GM19397 (cell line): ENCODE results near the gene CCDC171.
"Not testable (repeated sequence)": the region's sequence is repeated elsewhere in the genome, so short reads cannot be mapped to it uniquely, and the experiment has no call there.

Experiments used
- ATAC-seq: cut with Tn5 transposase; IDR thresholded peaks from one replicate; pipeline ENCODE4 v1.9.1; 2021; ENCODE audit warnings: mild to moderate bottlenecking, moderate library complexity; ENCODE audit not compliant: unreplicated experiment

Gene CCDC171

DNA sequence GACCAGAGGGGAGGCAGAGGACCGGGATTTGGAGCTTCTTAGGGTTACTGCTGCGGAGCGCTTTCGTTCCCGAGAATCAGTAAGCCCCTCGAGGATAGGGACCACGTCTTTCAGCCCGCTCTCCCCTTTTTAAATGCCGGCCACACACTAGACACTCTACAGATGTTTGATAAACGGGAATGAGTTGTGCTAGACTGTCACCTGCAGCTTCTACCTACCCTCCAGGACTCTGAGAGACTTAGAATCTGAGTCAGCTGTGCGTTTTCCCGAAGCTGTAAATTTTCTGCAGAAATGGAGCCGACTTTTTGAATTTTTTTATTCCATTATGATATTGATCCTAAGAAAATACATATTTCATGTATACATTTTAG, 670 bp downstream of the CCDC171 start:
- ATAC-seq, result peak; percentile 19

DNA sequence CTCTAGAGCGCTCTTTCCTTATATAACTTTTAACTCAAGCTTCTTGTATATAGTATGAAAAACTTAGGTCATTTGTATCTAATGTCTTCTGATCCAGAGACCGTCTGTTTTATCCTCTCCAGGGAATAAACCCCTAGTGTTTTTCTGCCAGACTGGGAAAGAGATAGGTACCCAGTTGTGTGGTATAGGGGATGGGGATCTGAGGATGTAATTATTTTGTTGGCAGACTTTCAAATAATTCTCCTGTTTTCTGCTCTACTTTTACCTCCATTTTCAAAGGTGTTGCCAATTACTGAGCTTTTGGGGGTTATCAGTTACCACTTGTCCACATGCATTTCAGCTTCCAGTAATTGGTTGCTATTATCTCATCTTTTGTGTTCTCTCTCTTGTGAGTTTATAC, 17.9 kb downstream of the CCDC171 start:
- ATAC-seq, result no peak

DNA sequence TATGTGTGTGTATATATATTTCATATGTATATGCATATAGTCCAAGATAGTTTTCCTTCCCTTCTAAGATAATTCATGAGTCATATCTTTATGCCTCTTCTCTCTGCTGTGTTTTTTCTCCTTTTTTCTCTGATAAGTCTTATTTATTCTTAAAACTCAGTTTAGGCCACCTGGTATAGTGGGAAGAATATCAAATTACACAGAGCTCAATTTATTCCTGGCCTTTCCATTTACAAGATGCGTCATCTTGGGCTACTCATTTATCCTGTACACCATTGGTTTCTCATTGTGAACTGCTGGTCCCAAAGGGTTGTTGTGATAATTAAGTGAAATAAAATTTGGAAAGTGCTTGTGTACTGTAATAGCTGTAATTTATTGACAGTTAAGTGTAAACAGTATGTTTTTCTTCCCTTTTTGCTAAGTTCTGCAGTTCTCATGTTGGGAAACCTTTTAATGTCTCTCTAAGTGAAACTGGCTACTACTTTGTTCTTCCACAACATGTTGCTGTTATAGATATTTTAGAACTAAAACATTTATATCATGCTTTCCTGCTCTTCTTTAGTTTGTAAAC, 19.4 kb downstream of the CCDC171 start:
- ATAC-seq, result no peak

DNA sequence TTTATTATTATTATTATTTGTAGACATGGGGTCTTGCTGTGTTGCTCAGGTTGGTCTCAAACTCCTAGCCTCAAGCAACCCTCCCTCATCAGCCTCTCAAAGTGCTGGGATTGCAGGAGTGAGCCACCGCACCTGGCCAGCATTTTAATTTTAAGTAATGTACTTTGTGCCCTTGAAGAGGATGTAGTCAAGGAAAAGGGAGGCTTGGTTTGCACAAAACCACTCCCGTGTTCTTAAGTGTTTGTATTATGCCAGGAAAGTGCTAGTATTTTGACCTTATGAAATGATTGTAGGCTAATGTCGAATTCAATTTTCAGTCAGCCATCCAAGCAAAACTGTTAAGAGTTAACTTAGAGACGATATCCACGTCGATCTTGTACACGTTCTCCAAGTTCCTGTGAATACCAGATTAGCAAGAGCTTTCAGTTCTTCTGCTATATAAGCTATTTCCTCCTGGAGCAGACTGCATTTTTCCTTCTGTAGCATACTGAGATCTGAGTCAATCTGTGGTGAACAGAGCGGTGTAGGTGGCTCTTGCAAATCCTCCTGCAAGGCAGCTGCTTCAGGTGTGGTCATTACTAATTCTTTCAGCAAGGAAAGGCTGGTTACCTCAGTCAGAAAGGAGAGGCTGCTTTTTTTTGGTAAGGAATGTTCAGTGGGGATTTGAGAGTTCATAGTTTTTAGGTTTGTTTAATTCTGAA, 23.7 kb downstream of the CCDC171 start:
- ATAC-seq, result no peak

DNA sequence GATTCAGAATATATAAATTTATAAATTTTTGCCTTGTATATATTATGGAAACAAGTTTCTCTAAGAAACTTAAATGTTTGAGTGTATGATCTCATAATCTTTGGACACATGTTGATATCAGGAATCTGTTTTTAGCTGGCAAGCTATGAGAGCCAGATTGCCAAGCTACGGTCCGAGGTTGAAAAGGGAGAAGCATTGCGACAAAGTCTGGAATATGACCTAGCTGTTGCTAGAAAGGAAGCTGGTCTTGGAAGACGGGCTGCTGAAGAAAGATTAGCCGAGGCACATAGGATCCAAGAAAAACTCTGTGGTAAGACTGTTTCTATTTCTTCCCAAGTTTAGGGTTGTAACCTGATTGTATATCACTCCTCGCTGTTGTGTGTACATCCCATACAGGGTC, 25.9 kb downstream of the CCDC171 start:
- no peak for ATAC-seq

DNA sequence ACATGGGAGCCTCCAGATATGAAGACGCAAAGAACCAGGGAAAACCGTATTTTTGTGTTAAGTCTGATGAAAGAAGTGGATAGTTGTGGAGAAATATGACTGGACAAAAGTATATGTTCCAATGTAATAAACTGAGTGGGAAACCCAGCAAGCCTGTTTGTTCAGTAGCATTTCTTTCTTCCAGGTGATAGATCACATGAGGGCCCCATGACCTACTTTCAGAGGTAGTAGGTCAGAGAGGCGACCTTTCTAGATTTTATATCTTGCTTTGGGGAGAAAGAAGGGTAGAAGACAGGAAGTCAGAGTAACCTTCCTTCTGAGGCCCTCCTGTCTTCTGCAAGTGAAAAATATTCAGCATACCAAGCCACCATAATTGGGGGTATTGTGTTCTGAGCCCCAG, 31.5 kb downstream of the CCDC171 start:
- no peak for ATAC-seq

DNA sequence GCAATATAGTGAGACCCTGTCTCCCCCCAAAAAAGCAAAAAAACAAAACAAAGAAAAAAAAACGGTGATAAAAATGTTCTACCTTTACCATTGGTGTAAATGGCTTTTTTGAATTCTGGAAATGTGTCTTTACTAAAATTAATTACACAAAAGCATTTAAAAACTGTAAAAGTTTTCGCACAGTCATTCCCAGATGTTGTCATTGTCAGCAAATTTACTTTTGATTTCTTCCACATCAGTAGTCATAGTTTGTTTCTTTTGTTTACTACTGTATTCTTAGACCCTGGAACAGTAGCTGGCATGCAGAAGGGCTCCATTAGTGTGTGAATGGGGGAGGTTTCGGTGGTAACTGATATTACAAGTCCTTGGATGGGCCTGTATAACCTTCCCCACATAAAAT, 39.5 kb downstream of the CCDC171 start:
- ATAC-seq, result no peak

DNA sequence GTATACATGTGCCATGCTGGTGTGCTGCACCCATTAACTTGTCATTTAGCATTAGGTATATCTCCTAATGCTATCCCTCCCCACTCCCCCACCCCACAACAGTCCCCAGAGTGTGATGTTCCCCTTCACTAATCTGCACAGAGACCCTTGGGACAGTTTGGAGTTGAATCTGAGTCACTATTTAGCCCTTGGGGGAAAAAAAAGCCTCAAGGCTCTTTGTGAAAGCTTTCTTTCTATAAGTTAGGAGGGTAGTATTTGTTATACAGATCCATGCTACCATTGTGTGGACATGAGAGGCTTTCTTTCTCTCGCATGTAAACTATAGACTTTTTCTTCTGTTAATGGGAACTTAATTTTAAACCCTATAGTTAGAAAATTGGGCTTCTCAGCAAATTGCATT, 40.1 kb downstream of the CCDC171 start:
- ATAC-seq, result not testable (repeated sequence)

DNA sequence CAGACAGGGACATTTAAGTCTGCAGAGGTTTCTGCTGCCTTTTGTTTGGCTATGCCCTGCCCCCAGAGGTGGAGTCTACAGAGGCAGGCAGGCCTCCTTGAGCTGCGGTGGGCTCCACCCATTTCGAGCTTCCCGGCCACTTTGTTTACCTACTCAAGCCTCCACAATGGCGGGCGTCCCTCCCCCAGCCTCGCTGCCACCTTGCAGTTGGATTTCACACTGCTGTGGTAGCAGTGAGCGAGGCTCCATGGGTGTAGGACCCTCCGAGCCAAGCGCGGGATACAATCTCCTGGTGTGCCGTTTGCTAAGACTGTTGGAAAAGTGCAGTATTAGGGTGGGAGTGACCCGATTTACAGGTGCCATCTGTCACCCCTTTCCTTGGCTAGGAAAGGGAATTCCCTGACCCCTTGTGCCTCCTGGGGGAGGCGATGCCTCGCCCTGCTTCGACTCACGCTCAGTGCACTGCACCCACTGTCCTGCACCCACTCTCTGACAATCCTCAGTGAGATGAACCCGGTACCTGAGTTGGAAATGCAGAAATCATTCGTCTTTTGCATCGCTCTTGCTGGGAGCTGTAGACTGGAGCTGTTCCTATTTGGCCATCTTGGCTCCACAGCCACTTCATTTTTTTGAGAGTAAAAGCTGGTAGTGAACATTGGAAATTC, 48.0 kb downstream of the CCDC171 start:
- ATAC-seq, result not testable (repeated sequence)

DNA sequence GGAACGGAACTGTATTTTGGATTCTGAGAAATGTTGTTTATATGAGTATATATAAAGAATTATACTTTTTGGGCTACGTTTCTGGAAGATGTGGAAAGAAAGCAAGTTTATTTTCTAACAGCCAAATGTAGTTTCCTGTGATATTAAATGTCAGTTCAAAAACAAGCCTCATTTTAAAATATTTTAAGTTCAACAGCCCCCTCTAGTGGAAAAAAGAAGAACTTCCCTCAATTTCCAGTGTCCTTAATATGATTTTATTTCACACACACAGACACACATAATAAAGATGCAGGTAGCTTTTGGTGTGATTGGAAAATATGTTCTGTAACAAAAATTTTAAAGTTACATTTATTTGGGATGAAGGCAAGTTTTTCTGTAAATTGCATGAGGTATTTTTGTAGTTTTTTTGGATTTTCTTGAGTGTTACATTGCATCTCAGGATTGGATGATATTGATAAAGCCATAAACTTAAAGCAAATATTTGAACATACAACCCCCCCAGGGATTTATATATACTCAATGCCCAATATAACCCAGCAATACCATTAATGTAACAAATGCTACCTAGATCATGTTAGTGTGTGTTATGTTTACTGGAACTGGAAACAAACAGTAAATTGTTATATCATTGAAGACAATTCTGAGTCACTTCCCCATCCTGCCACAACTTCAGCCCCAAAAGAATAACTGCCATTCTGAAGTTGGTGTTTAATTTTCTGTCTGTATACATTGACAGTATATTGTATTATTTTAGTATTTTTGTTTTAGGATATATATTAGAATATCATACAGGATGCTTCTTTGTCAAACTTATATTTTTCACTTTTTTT, 54.0 kb downstream of the CCDC171 start:
- ATAC-seq, result no peak

DNA sequence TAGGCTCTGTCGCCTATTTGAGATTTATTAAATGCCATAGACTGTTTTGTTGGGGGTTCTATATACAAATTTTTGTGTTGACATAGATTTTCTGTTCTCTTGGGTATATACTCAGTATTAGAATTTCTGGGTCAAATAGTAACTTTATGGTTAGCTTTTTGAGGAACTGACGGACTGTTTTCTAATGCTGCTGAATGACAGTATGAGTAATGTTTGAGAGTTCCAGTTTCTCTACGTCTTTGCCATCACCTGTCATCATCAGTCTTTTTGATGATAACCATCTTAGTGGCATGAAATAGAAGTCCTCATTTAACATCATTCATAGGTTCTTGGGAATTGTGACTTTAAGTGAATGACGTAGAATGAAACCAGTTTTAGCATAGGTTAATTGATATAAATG, 60.1 kb downstream of the CCDC171 start:
- ATAC-seq, result no peak

DNA sequence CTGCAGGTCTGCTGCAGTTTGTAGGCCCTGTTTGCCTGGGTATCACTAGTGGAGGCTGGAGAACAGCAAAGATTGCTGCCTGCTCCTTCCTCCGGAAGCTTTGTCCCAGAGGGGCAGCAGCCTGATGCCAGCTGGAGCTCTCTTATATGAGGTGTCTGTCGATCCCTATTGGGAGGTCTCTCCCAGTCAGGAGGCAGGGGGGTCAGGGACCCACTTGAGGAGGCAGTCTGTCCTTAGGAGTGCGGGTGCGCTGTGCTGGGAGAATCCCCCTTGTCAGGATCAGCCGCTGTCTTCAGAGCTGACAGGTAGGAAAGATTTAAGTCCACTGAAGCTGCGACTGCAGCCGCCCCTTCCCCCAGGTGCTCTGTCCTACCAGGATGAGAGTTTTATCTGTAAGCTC, 64.9 kb downstream of the CCDC171 start:
- no peak for ATAC-seq

DNA sequence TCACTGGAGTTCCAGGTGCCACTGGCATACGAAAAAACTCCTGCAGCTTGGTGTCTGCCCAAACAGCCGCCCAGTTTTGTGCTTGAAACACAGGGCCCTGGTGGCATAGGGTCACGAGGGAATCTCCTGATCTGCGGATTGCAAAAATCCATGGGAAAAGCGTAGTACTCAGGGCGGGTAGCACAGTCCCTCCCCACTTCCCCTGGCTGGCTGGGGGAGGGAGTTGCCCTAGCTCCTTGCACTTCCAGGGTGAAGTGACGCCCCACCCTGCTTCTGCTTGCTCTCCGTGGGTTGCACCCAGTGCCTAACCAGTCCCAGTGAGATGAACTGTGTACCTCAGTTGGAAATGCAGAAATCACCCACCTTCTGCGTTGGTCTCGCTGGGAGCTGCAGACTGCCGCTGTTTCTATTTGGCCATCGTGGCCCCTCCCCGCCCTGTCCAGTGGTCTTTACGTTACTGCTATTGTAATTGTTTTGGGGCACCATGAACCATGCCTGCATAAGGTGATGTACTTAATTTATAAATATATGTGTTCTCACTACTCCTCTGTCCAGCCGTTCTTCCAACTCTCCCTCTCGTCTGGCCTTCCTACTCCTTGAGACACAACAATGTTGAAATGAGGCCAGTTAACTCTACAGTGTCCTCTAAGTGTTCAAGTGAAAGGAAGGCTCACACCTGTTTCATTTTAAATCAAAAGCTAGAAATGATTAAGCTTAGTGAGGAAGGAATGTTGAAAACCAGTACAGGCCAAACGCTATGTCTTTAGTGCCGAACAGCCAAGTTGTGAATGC, 65.9 kb downstream of the CCDC171 start:
- no peak for ATAC-seq

DNA sequence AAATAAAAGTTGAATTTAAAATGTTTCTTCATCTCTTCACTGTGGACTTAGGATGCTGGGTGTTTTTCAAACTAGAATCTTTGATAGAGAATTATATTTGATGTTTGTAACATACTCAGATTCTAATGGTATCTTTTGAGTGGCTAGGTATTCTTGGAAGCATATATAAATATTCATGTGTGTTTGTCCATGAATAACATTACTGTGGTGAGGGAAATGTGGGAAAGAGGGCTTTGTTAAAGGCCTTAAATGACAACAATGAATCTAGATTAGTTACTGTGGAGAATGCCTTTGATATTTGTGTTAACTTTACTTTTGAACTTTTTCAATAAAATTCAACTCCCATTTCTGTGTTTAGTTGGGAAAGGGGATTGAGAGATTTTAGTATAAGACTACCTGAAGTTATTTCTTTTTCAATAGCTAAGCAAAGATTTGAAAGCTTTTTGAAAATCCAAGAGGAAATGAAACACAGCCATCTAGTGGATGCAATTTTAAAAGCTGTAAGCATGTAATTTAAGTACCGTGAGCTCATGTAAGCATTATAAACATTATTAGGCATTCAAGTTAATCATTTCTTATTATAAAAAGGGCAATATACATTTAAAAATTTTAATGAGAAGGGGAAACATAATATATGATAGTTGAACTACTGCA, 69.6 kb downstream of the CCDC171 start:
- ATAC-seq, result no peak

DNA sequence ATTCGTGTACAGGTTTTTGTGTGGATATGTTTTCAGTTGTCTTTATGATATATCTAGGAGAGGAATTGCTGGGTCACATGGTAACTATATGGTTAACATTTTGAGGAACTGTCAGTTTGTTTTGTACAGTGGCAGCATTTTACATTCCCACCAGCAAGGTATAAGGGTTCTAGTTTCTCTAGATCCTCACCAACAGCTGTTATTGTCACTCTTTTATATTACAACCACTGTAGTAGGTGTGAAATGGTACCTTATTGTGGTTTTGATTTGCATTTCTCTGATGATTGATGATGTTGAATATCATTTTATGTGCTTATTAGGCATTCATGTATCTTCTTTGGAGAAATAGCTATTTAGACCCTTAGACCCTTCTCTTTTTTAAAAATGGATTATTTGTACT, 82.9 kb downstream of the CCDC171 start:
- no peak for ATAC-seq

DNA sequence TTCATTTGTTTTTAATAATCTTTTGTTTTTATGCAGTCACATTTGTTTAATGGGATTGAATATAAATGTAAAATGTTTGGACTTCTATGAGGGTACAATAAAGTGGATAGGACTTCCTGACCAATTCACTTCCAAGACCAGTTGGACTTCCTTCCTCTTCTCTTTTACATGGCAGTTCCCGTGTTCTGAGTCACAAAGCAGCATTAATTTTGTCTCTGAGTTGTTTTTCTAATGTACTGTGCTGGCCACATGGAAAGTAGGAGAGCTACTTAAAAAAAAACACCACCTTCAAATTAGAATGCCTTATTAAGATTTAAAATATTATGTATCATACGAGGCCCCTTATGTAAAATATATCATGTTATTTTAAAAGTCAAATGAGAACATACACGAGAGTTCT, 87.3 kb downstream of the CCDC171 start:
- ATAC-seq, result no peak

DNA sequence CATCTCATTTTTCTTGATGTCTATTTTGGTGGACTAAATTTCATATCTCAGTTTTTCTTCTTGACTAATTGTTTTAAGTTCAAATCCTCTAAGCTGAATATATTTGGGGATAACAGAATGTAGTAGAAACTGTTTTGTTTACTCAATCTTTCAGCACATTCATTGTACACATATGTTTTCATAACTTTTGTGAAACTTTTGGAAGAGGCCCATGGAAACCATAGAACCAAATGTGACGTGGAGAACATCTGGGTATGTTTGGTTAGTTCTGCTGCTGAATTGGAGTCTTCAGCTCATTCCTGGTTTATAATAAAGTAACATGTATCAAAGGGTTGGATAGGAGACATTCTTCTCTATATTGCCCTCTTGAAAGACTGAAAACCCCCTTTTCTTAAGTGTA, 88.4 kb downstream of the CCDC171 start:
- ATAC-seq, result no peak

DNA sequence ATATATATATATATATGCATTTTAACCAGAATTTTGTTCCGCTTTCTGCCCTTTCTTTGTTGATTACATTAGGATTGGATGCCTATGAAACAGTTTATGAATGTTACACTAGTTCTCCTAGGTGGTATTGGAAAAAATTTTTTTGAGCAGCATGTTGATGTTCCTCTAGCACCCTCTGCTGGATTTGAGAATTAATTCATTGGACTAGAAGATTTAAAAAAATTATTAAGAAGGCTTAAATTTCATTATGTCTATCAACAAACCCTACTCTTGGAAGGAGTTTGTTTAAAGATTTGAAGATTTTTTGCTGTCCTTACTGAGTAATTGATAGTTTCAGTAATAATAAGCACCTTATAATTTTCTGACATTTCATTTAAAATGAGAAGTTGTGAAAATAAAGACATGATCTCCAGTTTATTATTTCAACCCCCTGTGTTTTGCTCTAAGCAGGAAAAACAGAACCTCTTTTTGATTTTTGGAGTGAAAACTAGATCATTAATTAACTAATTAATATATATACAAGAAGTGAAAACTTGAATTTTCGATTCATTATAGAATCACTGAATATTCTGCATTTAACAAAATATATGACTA, 89.6 kb downstream of the CCDC171 start:
- no peak for ATAC-seq

DNA sequence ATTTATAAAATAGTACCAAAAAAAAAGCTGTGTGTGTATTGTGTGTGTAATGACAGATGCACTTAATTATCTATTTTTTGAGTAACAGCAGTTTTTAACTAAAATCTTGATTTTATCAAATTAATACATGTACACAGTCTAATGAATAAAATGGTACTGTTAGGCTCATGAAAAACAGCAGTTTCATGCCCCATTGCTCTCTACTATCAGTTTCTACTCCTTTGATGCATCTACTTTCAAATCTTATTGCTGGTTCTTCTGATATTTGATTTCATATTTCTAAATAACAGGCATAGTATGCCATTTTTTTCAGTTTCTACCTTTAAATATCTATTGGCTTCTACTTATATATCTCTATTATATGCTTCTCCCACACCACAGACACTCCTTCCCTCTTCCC, 117.4 kb downstream of the CCDC171 start:
- peak; percentile 58 for ATAC-seq

DNA sequence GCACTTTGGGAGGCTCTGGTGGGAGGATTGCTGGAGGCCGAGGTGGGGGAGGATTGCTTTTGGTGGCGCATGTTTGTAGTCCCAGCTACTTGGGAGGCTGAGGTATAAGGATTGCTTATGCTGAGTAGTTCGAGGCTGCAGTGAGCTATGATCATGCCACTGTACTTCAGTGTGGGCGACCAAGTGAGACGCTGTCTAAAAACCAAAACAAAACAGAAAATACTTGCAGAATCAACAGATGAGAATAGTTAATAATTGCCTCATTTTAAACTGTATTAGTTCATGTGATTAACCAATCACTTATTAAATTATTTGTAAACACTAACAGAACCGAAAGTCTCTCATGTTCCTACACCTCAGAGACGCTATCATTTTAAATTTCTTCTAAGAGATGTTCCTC, 118.1 kb downstream of the CCDC171 start:
- ATAC-seq, result peak; percentile 96
